GM12891 (cell line): ENCODE results near the gene PCGF3.

Source experiments
- POLR2A ChIP-seq: IDR thresholded peaks from 2 replicates; pipeline ENCODE4 v1.6.1; 2011; ENCODE audit warnings: low read depth, low read length, control low read depth
- POLR2AphosphoS5 ChIP-seq: IDR thresholded peaks from 2 replicates; pipeline ENCODE4 v1.6.1; 2011; ENCODE audit warnings: low read depth, low read length, control low read depth
- TAF1 ChIP-seq: IDR thresholded peaks from 2 replicates; pipeline ENCODE4 v1.6.1; 2011; ENCODE audit warnings: low read depth, low read length, control low read depth

DNA sequence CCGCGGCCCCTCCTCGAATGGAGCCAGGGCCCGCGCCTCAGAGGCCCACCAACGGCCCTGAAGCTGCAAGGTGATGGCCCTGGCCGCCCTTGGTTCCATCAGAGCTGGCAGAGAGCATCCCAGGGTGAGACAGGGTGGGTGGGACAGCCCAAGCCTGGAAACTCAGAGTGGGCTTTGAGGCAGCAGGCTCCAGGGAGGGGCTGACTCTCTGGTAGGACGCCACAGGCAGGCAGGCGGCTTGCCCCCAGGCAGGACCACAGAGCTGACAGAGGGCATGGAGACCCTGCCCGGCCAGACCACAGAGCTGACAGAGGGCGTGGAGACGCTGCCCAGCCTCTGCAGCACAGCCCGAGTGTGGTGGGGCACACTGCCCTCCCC lies 26.5 kb upstream of the PCGF3 start:
- TF ChIP-seq POLR2A (no peak), POLR2AphosphoS5 (no peak), TAF1 (no peak)
